AG10803 (cell line): ENCODE data around the gene FRMPD1.
"Not testable (repeated sequence)": the region's sequence is repeated elsewhere in the genome, so short reads cannot be mapped to it uniquely, and the experiment has no call there.

Source experiments
- DNase-seq: peaks from one replicate; pipeline ENCODE4 v3.0.0; 2010; ENCODE audit warnings: low read depth
- H3K4me3 ChIP-seq: 2 replicates; pipeline ENCODE4 v1.5.1; 2011; ENCODE audit warnings: mild to moderate bottlenecking, low read length, control low read depth
- TF ChIP-seq, protein P1 (sequence below): conservative IDR thresholded peaks from 2 replicates; pipeline ENCODE4 v1.5.1; 2011; ENCODE audit warnings: mild to moderate bottlenecking, low read length, control low read depth, inconsistent platforms

Gene FRMPD1

DNA sequence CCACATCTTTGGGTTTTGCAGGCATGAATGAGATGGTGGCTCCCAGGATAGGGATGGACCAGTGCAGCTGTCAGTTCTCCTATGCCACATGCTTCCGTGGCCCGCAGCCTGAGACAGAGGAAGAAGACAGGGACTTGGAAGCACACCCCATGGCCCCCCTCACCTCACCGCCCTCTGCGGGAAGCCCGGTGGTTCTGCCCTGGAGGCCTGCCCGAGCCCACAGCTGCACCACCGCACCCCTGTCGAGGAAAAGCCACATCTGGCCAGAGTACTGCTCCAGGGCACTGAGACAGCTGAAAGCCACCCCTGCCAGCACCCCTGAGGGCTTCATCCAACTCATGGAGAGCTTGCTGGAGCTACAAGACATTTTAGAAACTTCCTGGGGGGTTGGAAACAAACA, 95.2 kb downstream of the FRMPD1 start:
- no peak overlapping the region for H3K4me3 ChIP-seq
- TF ChIP-seq, protein P1, sequence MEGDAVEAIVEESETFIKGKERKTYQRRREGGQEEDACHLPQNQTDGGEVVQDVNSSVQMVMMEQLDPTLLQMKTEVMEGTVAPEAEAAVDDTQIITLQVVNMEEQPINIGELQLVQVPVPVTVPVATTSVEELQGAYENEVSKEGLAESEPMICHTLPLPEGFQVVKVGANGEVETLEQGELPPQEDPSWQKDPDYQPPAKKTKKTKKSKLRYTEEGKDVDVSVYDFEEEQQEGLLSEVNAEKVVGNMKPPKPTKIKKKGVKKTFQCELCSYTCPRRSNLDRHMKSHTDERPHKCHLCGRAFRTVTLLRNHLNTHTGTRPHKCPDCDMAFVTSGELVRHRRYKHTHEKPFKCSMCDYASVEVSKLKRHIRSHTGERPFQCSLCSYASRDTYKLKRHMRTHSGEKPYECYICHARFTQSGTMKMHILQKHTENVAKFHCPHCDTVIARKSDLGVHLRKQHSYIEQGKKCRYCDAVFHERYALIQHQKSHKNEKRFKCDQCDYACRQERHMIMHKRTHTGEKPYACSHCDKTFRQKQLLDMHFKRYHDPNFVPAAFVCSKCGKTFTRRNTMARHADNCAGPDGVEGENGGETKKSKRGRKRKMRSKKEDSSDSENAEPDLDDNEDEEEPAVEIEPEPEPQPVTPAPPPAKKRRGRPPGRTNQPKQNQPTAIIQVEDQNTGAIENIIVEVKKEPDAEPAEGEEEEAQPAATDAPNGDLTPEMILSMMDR: no peak
- no peak for DNase-seq

DNA sequence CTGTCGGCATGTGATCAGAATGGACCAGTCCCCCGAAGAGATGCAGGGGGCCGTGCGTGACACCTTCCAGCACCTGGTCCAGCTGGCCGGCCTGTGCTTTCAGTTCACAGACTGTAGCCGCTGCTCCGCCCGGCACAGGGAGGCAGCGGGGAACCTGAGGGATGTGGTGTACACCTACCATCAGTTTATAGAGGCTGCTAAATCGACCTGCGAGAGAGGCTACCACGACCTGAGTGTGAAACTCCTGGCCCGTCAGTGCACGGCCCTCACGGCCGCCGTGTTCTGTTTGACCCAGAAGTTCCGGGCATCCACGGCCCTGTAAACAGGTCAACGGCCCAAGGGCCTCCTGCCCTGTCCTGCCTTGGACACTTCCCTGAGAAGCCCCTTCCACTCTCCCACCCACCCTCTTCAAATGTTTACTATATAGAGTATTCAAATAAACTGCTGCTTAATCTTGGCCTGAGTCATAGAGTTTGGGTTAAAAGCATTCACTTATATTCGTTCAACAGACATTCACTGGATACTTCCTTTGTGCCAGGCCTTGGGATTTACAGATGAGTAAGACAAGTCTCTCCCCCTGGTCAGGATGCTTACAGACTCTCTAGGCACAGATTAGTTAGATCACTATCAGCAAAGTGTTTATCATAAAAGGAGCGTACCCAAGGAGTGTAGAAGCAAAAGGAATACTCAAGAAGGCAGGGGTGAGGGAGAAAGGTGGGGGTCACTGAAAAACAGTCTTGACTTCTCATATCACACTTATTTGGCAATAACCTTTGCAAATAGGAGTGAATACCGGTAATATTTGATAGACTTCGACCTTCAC, 95.9 kb downstream of the FRMPD1 start:
- DNase-seq: peak; percentile 5
- TF ChIP-seq, protein P1: no peak
- H3K4me3 ChIP-seq: no peak overlapping the region

DNA sequence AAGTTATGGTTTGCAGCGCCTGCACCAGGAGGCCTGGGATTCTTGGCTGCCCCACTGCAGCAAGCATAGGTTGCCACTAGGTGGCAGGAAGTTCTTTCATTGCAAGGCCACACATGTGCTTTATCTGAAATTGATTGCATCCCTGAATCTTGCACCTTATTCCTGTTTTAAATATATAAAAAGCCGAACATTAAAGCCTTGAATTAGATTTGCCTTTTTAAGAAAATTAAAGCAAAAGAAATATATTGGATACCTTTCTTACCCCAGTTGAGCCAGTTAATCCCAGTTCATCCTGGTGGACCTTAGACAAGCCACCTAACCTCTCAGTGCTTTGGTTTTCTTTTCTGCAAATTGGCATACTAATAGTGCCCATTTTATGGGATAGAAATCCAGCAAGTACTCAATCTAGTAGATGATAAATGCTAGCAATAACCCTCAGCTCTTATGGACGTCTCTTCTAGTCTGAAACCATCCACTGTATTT, 96.6 kb downstream of the FRMPD1 start:
- no peak overlapping the region for H3K4me3 ChIP-seq
- TF ChIP-seq, protein P1: peak; percentile 94
- peak; percentile 67 for DNase-seq

DNA sequence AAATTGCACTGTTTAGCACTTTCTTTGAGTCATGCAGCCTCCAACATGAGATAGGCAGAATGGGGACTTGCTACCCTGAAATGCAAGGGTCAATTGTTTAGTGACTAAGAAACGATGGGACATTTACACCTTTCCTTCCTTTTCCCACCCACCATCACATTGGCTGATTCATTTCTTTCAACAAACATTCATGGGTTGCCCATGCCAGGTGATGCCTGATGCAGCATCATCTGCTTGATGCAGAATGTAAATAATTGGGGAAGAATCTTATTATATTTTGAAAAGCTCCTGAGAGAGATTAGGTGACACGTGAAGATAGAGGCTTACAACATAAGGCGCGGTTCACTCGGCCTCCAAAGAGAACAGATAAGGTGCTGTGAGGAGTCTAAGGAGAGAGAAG, 98.4 kb downstream of the FRMPD1 start:
- H3K4me3 ChIP-seq: no peak overlapping the region
- TF ChIP-seq, protein P1: no peak
- DNase-seq: no peak

DNA sequence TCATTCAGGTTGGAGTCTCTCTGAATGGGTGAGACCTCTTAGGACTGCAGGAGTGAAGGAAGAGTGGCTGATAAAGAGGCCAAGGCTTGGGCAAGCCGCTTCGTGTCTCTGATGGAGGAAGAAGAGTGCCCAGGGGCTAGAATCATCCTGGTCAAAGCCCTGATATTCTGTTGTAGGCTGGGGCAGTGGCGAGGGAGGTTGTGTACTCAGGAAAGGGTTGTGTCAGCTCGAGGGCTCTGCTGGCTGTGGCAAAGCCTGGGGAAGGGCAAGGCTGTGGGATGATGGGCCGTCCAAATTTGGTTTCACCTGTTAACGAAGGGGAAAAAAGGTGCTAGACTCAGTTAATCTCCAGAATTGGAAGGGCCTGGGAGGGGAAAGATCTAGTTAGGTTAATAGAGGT, 100.4 kb downstream of the FRMPD1 start:
- DNase-seq: no peak
- TF ChIP-seq, protein P1: no peak
- H3K4me3 ChIP-seq: no peak overlapping the region

DNA sequence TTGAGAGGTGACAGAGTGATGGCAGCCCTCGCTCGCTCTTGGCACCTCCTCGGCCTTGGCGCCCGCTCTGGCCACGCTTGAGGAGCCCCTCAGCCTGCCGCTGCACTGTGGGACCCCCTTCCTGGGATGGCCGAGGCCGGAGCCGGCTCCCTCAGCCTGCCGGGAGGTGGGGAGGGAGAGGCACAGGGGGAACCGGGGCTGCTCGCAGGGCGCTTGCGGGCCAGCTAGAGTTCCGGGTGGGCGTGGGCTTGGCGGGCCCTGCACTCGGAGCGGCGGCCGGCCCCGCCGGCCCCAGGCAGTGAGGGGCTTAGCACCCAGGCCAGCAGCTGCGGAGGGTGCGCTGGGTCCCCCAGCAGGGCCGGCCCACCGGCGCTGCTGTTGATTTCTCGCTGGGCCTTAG, 101.0 kb downstream of the FRMPD1 start:
- not testable (repeated sequence) for DNase-seq, H3K4me3 ChIP-seq

DNA sequence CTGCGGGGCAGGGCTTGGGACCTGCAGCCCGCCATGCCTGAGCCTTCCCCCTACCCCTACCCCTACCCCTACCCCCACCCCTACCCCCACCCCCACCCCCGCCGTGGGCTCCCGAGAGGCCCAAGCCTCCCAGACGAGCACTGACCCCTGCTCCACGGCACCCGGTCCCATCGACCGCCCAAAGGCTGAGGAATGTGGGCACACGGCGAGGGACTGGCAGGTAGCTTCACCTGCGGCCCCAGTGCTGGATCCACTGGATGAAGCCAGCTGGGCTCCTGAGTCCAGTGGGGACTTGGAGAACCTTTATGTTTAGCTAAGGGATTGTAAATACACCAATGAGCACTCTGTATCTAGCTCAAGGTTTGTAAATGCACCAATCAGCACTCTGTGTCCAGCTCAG, 101.4 kb downstream of the FRMPD1 start:
- not testable (repeated sequence) for H3K4me3 ChIP-seq, DNase-seq

DNA sequence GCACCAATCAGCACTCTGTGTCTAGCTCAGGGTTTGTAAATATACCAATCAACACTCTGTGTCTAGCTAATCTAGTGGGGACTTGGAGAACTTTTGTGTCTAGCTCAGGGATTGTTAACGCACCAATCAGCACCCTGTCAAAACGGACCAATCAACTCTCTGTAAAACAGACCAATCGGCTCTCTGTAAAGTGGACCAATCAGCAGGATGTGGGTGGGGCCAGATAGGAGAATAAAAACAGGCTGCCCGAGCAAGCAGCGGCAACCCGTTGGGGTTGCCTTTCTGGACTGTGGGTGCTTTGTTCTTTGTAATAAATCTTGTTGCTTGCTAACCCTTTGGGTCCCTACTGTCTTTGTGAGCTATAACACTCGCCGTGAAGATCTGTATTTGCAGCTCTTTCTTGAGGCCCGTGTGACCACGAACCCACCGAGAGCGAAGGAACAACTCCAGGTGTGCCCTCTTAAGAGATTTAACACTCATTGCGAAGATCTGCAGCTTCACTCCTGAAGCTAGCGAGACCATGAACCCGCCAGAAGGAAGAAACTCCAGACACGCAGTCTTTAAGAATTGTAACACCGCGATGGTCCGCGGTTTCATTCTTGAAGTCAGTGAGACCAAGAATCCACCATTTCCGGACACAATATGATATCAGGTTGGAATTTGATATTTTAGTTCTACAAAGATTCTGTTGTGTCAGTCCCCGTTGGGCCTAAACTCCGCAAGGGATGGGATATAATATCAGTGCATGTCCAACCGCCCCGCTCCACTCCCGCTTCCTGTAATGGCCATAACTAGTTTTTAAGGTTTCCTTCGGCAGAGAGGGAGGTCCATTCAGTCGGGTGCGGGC, 102.1 kb downstream of the FRMPD1 start:
- TF ChIP-seq, protein P1: no peak
- DNase-seq: no peak
- peak overlapping the region; percentile 96 for H3K4me3 ChIP-seq
